ENCODE data around the gene TAF4. TPM values are rescaled to one million over a fixed set of nuclear protein-coding genes. Genes with fewer than 3 reads are reported as not detected.
A peak's percentile ranks its signal among the peaks of the same experiment; 100 is the strongest.

The TAF4 gene
- total and polyA plus RNA-seq, 2 of the 13 experiments (the other 11 are each of a cell fraction or from before 2014, with no cell fraction given) = 5.9 to 12.0 TPM

- no peak for TF ChIP-seq ASH2L (IDR thresholded peaks at IDR 0.05; ENCODE audit: insufficient read length, low read depth, low read length)
- TF ChIP-seq ZNF737 (CRISPR knock-in tag; IDR thresholded peaks at IDR 0.05; ENCODE audit: borderline replicate concordance) = no peak
- TF ChIP-seq ZNF574 (CRISPR knock-in tag; IDR thresholded peaks at IDR 0.05) = no peak
Observed at GRCh38 chr20:61941721-61942405, 123.8 kb downstream of the TAF4 start (continued).

- no peak; the same call in 2 of the 3 replicates for ATAC-seq
Observed at GRCh38 chr20:61940976-61941720, 124.5 kb downstream of the TAF4 start.

More at GRCh38 chr20:61940976-61941720, 124.5 kb downstream of the TAF4 start:
- in situ Hi-C loops (cut with HindIII; ENCODE audit: extremely low pct_ligation_motif_present, low pct_unique_long_range_greater_than_20kb) = no loop called here
- Histone ChIP-seq H3K4me3 (replicated peaks in 1 of 3; ENCODE audit: insufficient read depth in 1 of 3, low read depth in 2 of 3, low read length in 3 of 3) (no peak overlapping the region), H3K79me2 (ENCODE audit: insufficient read depth, low read length) (no peaks in the 10 kb centered on the region), H3K9me3 (ENCODE audit: low read length) (no peaks in the 10 kb centered on the region), H4K20me1 (ENCODE audit: insufficient read depth, low read length) (no peaks in the 10 kb centered on the region; the same call in 1 of the 2 replicates), H3K27me3 (ENCODE audit: control insufficient read depth in 1 of 2, insufficient read depth in 2 of 2, low read length in 2 of 2) (peaks cover 21 to 40% of the 10 kb centered on the region in 2 experiments), H3K9ac (ENCODE audit: insufficient read depth, low read depth, low read length) (no peak overlapping the region), H3K4me1 (ENCODE audit: insufficient read depth, low read length) (no peaks in the 10 kb centered on the region), H3K4me2 (ENCODE audit: low read depth, low read length) (no peak overlapping the region), H3K36me3 (replicated peaks in 1 of 2; ENCODE audit: control insufficient read depth in 1 of 2, insufficient read depth in 2 of 2, low read length in 2 of 2) (no peaks in the 10 kb centered on the region), H3K27ac (ENCODE audit: extremely low read length, insufficient read depth, low read length) (no peak overlapping the region), H2AFZ (ENCODE audit: low read length) (no peak overlapping the region)
- intact Hi-C loops (cut with micrococcal nuclease; ENCODE audit: unreplicated experiment) = no loop called here
- BruUV-seq (replicated peaks) = no TSS peak
- 29% methylated on average over 14 of the region's 16 CpGs for WGBS (ENCODE audit: low lambda C conversion rate)
- ChIA-PET CTCF (ENCODE audit: low intra/inter-chr PET ratio, low total read pairs) (no interaction called here), POLR2A (no interaction called here)
- TF ChIP-seq FUBP1 (CRISPR knock-in tag; IDR thresholded peaks at IDR 0.05; ENCODE audit: borderline replicate concordance) (no peak), HOXA7 (CRISPR knock-in tag; IDR thresholded peaks at IDR 0.05) (no peak), ZIK1 (CRISPR knock-in tag; IDR thresholded peaks at IDR 0.05; ENCODE audit: borderline replicate concordance, low read depth) (no peak), MNT (IDR thresholded peaks at IDR 0.05) (peak; percentile 99), ZFYVE20 (CRISPR knock-in tag; IDR thresholded peaks at IDR 0.05; ENCODE audit: borderline replicate concordance, low read depth) (no peak), THYN1 (CRISPR knock-in tag; IDR thresholded peaks at IDR 0.05; ENCODE audit: borderline replicate concordance, low read depth) (no peak)
- DNase-seq (ENCODE audit: low spot score) = no peak
- FAIRE-seq = no peak

All from HepG2 (cell line).